DOHH2 (cell line): Measurements from ENCODE around the gene IL17F.

Source experiments
- H3F3A ChIP-seq: fragments of 200-600 bp; sonication (generic), shearing (Covaris generic); 2 replicates; pipeline ENCODE4 v1.6.0; 2016; ENCODE audit warnings: antibody characterized with exemption, mild to moderate bottlenecking; ENCODE audit not compliant: control insufficient read depth, insufficient read depth
- H3K27ac ChIP-seq: fragments of 200-600 bp; sonication (generic); 2 replicates; pipeline ENCODE4 v1.5.1; 2014; ENCODE audit warnings: low read depth, mild to moderate bottlenecking, low read length, moderate library complexity
- H3K27me3 ChIP-seq: fragments of 200-600 bp; sonication (generic); 2 replicates; pipeline ENCODE4 v1.6.1; 2014; ENCODE audit warnings: mild to moderate bottlenecking, low read length, mixed read lengths; ENCODE audit not compliant: control insufficient read depth
- H3K36me3 ChIP-seq: fragments of 200-600 bp; sonication (generic); 2 replicates; pipeline ENCODE4 v1.6.1; 2014; ENCODE audit warnings: mild to moderate bottlenecking, low read length, moderate library complexity, mixed read lengths; ENCODE audit not compliant: control insufficient read depth
- H3K4me1 ChIP-seq: fragments of 200-600 bp; sonication (generic); 2 replicates; pipeline ENCODE4 v1.6.1; 2014; ENCODE audit warnings: mild to moderate bottlenecking, low read length, mixed read lengths; ENCODE audit not compliant: control insufficient read depth
- H3K4me2 ChIP-seq: fragments of 200-600 bp; sonication (generic); 2 replicates; pipeline ENCODE4 v1.6.0; 2014; ENCODE audit warnings: mild to moderate bottlenecking, low read length, moderate library complexity
- H3K4me3 ChIP-seq: fragments of 200-600 bp; sonication (generic); 2 replicates; pipeline ENCODE4 v1.5.1; 2014; ENCODE audit warnings: mild to moderate bottlenecking, low read length, mixed read lengths
- H3K79me2 ChIP-seq: fragments of 200-600 bp; sonication (generic); 2 replicates; pipeline ENCODE4 v1.6.1; 2014; ENCODE audit warnings: mild to moderate bottlenecking, low read length, mixed read lengths; ENCODE audit not compliant: control insufficient read depth
- H3K9me2 ChIP-seq: fragments of 200-600 bp; sonication (generic); replicated peaks from 2 replicates; pipeline ENCODE4 v1.6.1; 2014; ENCODE audit warnings: mild to moderate bottlenecking, low read length, mixed read lengths; ENCODE audit not compliant: control insufficient read depth
- H3K9me3 ChIP-seq: fragments of 200-600 bp; sonication (generic); 2 replicates; pipeline ENCODE4 v1.6.1; 2014; ENCODE audit warnings: antibody characterized with exemption, low read length, mixed read lengths; ENCODE audit not compliant: control insufficient read depth, insufficient read depth
- H4K20me1 ChIP-seq: fragments of 200-600 bp; sonication (generic); 2 replicates; pipeline ENCODE4 v1.6.0; 2014; ENCODE audit warnings: low read depth, mild to moderate bottlenecking, antibody characterized with exemption, low read length, moderate library complexity; ENCODE audit not compliant: control insufficient read depth, insufficient read depth
- EZH2phosphoT487 ChIP-seq: fragments of 200-600 bp; sonication (generic); IDR thresholded peaks from 2 replicates; pipeline ENCODE4 v1.6.1; 2017; ENCODE audit warnings: borderline replicate concordance, mild to moderate bottlenecking, antibody characterized with exemption, low read length, moderate library complexity, mixed read lengths
- TF ChIP-seq, protein P1 (sequence below): fragments of 200-600 bp; sonication (generic); IDR thresholded peaks from one replicate; pipeline ENCODE4 v1.5.1; 2014; ENCODE audit warnings: antibody characterized with exemption, mild to moderate bottlenecking, low read depth, low read length; ENCODE audit not compliant: poor library complexity, severe bottlenecking

IL17F gene

DNA sequence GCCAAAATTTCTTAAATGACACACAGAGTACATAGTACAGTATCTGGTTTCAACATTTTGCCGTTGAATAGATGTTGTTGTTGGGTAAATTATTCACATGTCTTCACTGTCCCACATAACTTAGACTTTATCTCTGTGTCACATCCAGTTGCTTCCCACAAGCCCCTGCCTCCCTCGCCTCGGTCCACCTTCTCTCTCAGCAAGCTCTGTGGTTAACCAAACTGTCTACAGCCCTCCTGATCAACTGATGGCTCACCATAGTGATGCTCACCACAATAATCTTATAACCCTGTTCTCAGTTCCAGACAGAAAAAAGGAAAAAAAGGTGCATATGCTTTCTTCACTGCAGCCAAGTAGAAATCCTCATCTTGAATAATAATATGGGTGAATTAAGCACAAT lies 23.0 kb downstream of the IL17F start:
- H3K79me2 ChIP-seq: no peaks in the 10 kb centered on the region
- H3K4me1 ChIP-seq: no peaks in the 10 kb centered on the region
- H3K9me2 ChIP-seq: no peaks in the 10 kb centered on the region
- H3K9me3 ChIP-seq: no peaks in the 10 kb centered on the region
- no peak overlapping the region for H3K27ac ChIP-seq
- no peaks in the 10 kb centered on the region for H3K36me3 ChIP-seq
- H3K4me2 ChIP-seq: no peak overlapping the region
- no peaks in the 10 kb centered on the region for H4K20me1 ChIP-seq
- no peaks in the 10 kb centered on the region for H3F3A ChIP-seq
- TF ChIP-seq, protein P1, sequence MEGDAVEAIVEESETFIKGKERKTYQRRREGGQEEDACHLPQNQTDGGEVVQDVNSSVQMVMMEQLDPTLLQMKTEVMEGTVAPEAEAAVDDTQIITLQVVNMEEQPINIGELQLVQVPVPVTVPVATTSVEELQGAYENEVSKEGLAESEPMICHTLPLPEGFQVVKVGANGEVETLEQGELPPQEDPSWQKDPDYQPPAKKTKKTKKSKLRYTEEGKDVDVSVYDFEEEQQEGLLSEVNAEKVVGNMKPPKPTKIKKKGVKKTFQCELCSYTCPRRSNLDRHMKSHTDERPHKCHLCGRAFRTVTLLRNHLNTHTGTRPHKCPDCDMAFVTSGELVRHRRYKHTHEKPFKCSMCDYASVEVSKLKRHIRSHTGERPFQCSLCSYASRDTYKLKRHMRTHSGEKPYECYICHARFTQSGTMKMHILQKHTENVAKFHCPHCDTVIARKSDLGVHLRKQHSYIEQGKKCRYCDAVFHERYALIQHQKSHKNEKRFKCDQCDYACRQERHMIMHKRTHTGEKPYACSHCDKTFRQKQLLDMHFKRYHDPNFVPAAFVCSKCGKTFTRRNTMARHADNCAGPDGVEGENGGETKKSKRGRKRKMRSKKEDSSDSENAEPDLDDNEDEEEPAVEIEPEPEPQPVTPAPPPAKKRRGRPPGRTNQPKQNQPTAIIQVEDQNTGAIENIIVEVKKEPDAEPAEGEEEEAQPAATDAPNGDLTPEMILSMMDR: no peak
- TF ChIP-seq EZH2phosphoT487: no peak
- H3K27me3 ChIP-seq: peaks cover 9% of the 10 kb centered on the region; the same call in 1 of the 2 replicates
- H3K4me3 ChIP-seq: no peak overlapping the region

DNA sequence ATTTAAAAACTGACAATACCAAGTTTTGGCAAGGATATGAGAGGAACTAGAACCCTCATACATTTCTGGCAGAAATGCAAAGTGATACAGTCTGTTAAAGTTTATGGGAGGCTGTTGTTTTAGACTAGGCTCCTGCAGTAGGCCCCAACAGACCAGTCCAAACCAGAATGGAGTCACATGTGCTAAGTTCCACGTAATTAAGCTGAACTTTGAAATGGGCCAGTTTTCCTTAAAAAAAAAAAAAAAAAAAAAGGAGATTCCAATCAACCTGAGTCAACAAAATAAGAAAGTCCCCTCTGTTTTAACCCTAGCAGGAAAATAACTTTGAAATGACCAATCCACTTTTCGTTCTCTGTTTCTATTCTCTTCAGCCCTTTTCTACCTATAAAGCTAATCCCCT lies 26.5 kb downstream of the IL17F start:
- H3K4me1 ChIP-seq: no peaks in the 10 kb centered on the region

DNA sequence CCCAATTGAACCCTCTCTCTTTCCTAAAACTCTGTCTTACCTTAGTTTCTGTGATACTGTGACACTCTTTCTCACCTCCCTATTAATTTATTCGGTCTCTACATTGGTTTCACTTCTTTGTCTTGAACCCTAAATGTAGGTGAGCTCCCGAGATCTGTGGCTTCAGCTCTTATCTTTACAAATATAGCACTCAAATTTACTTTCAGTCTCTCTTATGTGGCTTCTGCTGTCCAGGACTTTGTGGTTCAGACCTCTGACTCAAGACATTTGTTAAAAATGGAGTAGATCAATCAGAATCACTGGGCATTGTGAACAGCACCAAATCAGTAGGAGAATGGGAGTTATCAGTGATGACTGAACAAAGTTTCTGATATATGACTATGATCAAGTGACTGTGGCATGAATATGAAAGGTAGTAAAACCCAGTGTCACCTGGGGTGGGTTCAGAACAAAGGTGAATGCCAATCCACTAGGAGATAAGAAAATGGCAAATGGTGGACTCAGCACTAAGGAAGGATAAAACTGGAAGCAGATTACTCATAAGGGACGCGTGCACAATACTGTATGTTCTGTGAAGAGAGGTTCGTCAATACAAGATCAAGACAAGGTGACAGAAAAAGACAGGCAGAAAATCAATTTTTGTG lies 27.2 kb downstream of the IL17F start:
- H3K27ac ChIP-seq: no peak overlapping the region

More for the DNA sequence above, 26.5 kb downstream of the IL17F start:
- H3K9me3 ChIP-seq: no peaks in the 10 kb centered on the region
- H3K79me2 ChIP-seq: no peaks in the 10 kb centered on the region
- 0 out of 2 replicates have a peak, but pooled peaks cover 10% of the 10 kb centered on the region for H3K27me3 ChIP-seq
- no peak for TF ChIP-seq EZH2phosphoT487
- TF ChIP-seq, protein P1: no peak
- H4K20me1 ChIP-seq: no peaks in the 10 kb centered on the region
- no peak overlapping the region for H3K4me3 ChIP-seq
- H3F3A ChIP-seq: no peaks in the 10 kb centered on the region
- no peaks in the 10 kb centered on the region for H3K36me3 ChIP-seq
- H3K9me2 ChIP-seq: no peaks in the 10 kb centered on the region
- no peak overlapping the region for H3K27ac ChIP-seq
- H3K4me2 ChIP-seq: no peak overlapping the region

More for the DNA sequence above, 27.2 kb downstream of the IL17F start:
- Histone ChIP-seq H3K4me2 (no peak overlapping the region), H3K79me2 (no peaks in the 10 kb centered on the region), H3K36me3 (no peaks in the 10 kb centered on the region), H4K20me1 (no peaks in the 10 kb centered on the region), H3K4me1 (no peaks in the 10 kb centered on the region), H3F3A (no peaks in the 10 kb centered on the region), H3K4me3 (no peak overlapping the region), H3K9me3 (no peaks in the 10 kb centered on the region), H3K27me3 (0 out of 2 replicates have a peak, but pooled peaks cover 10% of the 10 kb centered on the region), H3K9me2 (no peaks in the 10 kb centered on the region)
- TF ChIP-seq, protein P1: no peak
- TF ChIP-seq EZH2phosphoT487: no peak
